DOHH2 (cell line): ENCODE data around the gene NOC2L.

Experiments
- EZH2phosphoT487 ChIP-seq: fragments of 200-600 bp; sonication (generic); IDR thresholded peaks from 2 replicates; pipeline ENCODE4 v1.6.1; 2017; ENCODE audit warnings: borderline replicate concordance, mild to moderate bottlenecking, antibody characterized with exemption, low read length, moderate library complexity, mixed read lengths
- TF ChIP-seq, protein P1 (sequence below): fragments of 200-600 bp; sonication (generic); IDR thresholded peaks from one replicate; pipeline ENCODE4 v1.5.1; 2014; ENCODE audit warnings: antibody characterized with exemption, mild to moderate bottlenecking, low read depth, low read length; ENCODE audit not compliant: poor library complexity, severe bottlenecking

DNA sequence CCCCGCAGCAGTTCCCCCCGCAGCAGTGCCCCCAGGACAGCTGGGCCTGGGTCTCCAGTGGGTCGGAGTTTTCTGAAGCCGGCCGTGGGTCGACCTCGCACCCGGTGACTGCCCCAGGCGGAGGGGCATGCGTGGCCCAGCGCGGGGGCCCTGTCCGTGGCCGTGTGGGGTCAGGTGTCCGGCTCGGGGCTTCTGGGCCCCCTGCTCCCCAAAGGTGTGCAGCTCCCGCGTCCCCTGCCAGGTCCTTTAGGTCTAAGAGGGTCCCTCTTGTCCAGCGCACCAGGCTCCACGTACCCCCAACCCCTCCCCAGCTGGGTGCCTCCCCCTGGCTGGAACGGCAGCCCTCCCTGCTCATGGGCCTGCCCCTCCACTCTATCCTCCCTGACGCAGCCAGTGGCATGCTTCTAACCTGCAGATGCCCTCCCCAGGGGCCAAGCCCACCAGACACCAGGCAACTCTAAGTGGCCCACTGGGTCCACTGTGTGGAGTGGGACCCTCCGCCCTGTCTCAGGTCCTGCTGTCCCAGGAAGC, 46.8 kb upstream of the NOC2L start:
- TF ChIP-seq EZH2phosphoT487 = no peak
- TF ChIP-seq, protein P1, sequence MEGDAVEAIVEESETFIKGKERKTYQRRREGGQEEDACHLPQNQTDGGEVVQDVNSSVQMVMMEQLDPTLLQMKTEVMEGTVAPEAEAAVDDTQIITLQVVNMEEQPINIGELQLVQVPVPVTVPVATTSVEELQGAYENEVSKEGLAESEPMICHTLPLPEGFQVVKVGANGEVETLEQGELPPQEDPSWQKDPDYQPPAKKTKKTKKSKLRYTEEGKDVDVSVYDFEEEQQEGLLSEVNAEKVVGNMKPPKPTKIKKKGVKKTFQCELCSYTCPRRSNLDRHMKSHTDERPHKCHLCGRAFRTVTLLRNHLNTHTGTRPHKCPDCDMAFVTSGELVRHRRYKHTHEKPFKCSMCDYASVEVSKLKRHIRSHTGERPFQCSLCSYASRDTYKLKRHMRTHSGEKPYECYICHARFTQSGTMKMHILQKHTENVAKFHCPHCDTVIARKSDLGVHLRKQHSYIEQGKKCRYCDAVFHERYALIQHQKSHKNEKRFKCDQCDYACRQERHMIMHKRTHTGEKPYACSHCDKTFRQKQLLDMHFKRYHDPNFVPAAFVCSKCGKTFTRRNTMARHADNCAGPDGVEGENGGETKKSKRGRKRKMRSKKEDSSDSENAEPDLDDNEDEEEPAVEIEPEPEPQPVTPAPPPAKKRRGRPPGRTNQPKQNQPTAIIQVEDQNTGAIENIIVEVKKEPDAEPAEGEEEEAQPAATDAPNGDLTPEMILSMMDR = no peak
